Liver (tissue), 9 donors: ENCODE results near the gene TAB2. TPM values are rescaled to one million over a fixed set of nuclear protein-coding genes. Genes with fewer than 3 reads are reported as not detected.

ENCODE experiments used
- DNase-seq: peaks from one replicate; pipeline ENCODE4 v3.0.0-alpha.2; 2017; ENCODE audit warnings: low spot score
- H3K27ac ChIP-seq, 2 donors: one replicate each; pipeline ENCODE4 v1.7.0; 2013; ENCODE audit warnings: inconsistent platforms in 2 of 2, low read length in 2 of 2, control low read depth in 1 of 2, low read depth in 1 of 2, mild to moderate bottlenecking in 1 of 2
- H3K27me3 ChIP-seq, 4 donors: one replicate each; pipeline versions ENCODE4 v1.6.1 to v1.7.0; 2013; ENCODE audit warnings: low read length in 3 of 4, inconsistent platforms in 1 of 4, mild to moderate bottlenecking in 1 of 4, moderate library complexity in 1 of 4; ENCODE audit not compliant: control insufficient read depth in 4 of 4, insufficient read depth in 4 of 4
- H3K36me3 ChIP-seq, 4 donors: one replicate each; pipeline versions ENCODE4 v1.6.1 to v1.7.0; 2013; ENCODE audit warnings: low read length in 3 of 4, mild to moderate bottlenecking in 3 of 4, low read depth in 1 of 4, moderate library complexity in 1 of 4; ENCODE audit not compliant: control insufficient read depth in 4 of 4, insufficient read depth in 3 of 4
- H3K4me1 ChIP-seq, 4 donors: one replicate each; pipeline versions ENCODE4 v1.6.1 to v1.7.0; 2013; ENCODE audit warnings: low read length in 3 of 4, mild to moderate bottlenecking in 3 of 4, moderate library complexity in 1 of 4; ENCODE audit not compliant: control insufficient read depth in 4 of 4, insufficient read depth in 4 of 4
- H3K4me3 ChIP-seq, 3 donors: one replicate each; pipeline versions ENCODE4 v1.6.1 to v1.7.0; 2013; ENCODE audit warnings: low read length in 3 of 3, control low read depth in 1 of 3, low read depth in 1 of 3, mild to moderate bottlenecking in 1 of 3
- H3K9ac ChIP-seq, 2 donors: one replicate each; pipeline ENCODE4 v1.7.0; 2013; ENCODE audit warnings: low read length in 2 of 2, mild to moderate bottlenecking in 2 of 2, moderate library complexity in 2 of 2, control low read depth in 1 of 2, low read depth in 1 of 2
- H3K9me3 ChIP-seq, 4 donors: one replicate each; pipeline versions ENCODE4 v1.6.1 to v1.7.0; 2013; ENCODE audit warnings: low read length in 3 of 4; ENCODE audit not compliant: control insufficient read depth in 4 of 4
- EGR1 ChIP-seq, 2 donors: IDR thresholded peaks; 2 replicates each; pipeline ENCODE4 v1.6.1; 2016 to 2018; ENCODE audit warnings: antibody characterized with exemption in 2 of 2, low read depth in 2 of 2
- FOXA1 ChIP-seq: IDR thresholded peaks from 2 replicates; pipeline ENCODE4 v1.6.1; 2016; ENCODE audit warnings: antibody characterized with exemption
- FOXA2 ChIP-seq: IDR thresholded peaks from 2 replicates; pipeline ENCODE4 v1.6.1; 2016; ENCODE audit warnings: antibody characterized with exemption
- GABPA ChIP-seq, 2 donors: IDR thresholded peaks in 1 of 2; conservative IDR thresholded peaks in 1 of 2; 2 replicates each; pipeline ENCODE4 v1.6.1; 2016; ENCODE audit warnings: antibody characterized with exemption in 2 of 2, mild to moderate bottlenecking in 1 of 2, moderate library complexity in 1 of 2
- HNF4A ChIP-seq, 2 donors: conservative IDR thresholded peaks; 2 replicates each; pipeline ENCODE4 v1.6.1; 2016; ENCODE audit warnings: antibody characterized with exemption in 2 of 2, mild to moderate bottlenecking in 2 of 2
- HNF4G ChIP-seq: IDR thresholded peaks from 2 replicates; pipeline ENCODE4 v1.6.1; 2016; ENCODE audit warnings: antibody characterized with exemption
- JUND ChIP-seq, 2 donors: IDR thresholded peaks; 2 replicates each; pipeline ENCODE4 v1.6.1; 2016; ENCODE audit warnings: antibody characterized with exemption in 2 of 2
- NR2F2 ChIP-seq: IDR thresholded peaks from 2 replicates; pipeline ENCODE4 v1.6.1; 2016; ENCODE audit warnings: antibody characterized with exemption
- RAD21 ChIP-seq, 2 donors: IDR thresholded peaks; 2 replicates each; pipeline ENCODE4 v1.6.1; 2016; ENCODE audit warnings: antibody characterized with exemption in 2 of 2, mild to moderate bottlenecking in 2 of 2
- RXRA ChIP-seq, 2 donors: IDR thresholded peaks; 2 replicates each; pipeline ENCODE4 v1.6.1; 2017 to 2018; ENCODE audit warnings: antibody characterized with exemption in 2 of 2, mild to moderate bottlenecking in 1 of 2
- SP1 ChIP-seq: IDR thresholded peaks from 2 replicates; pipeline ENCODE4 v1.6.1; 2018; ENCODE audit warnings: antibody characterized with exemption, mild to moderate bottlenecking
- TAF1 ChIP-seq: conservative IDR thresholded peaks from 2 replicates; pipeline ENCODE4 v1.6.1; 2016; ENCODE audit warnings: antibody characterized with exemption, mild to moderate bottlenecking
- YY1 ChIP-seq: IDR thresholded peaks from 2 replicates; pipeline ENCODE4 v1.6.1; 2016; ENCODE audit warnings: antibody characterized with exemption, mild to moderate bottlenecking
- WGBS: extraction: QIAGEN DNeasy Blood & Tissue Kit; methylation state at CpG from one replicate; pipeline ENCODE4 v1.1.7; 2013; 5-methylcytosine and 5-hydroxymethylcytosine counted together
- polyA plus RNA-seq, 2 donors: library from polyadenylated mRNA; stranded (reverse) in 1 of 2; unstranded in 1 of 2; fragments of 200-250 nt in 1 of 2; fragments of >200 nt in 1 of 2; fragmentation: Nextera tagmentation in 1 of 2; extraction: Ambion mirVana in 1 of 2; gene quantifications; one replicate each; pipeline versions ENCODE4 v1.2.1 to v1.2.3, GENCODE V29; 2013 to 2015
- total RNA-seq, 2 donors: library from RNA; depleted of rRNA; stranded (reverse); fragments of >200 nt; gene quantifications; one replicate each; pipeline ENCODE4 v1.2.3, GENCODE V29; 2014
- TF ChIP-seq, protein P1 (sequence below): IDR thresholded peaks from 2 replicates; pipeline ENCODE4 v1.6.1; 2016; ENCODE audit warnings: antibody characterized with exemption
- TF ChIP-seq, protein P2 (sequence below): IDR thresholded peaks from 2 replicates; pipeline ENCODE4 v1.6.1; 2016; ENCODE audit warnings: antibody characterized with exemption
- TF ChIP-seq, protein P3 (sequence below): IDR thresholded peaks from 2 replicates; pipeline ENCODE4 v1.6.1; 2016; ENCODE audit warnings: antibody characterized with exemption, mild to moderate bottlenecking
- TF ChIP-seq, protein P4 (sequence below): fragments of 150-350 bp; IDR thresholded peaks from 2 replicates; pipeline ENCODE4 v1.5.1; 2017; ENCODE audit warnings: improper control_type of control experiment, low read depth, low read length; ENCODE audit not compliant: missing input control
- TF ChIP-seq, protein P5 (sequence below): IDR thresholded peaks from 2 replicates; pipeline ENCODE4 v1.6.1; 2016; ENCODE audit warnings: antibody characterized with exemption
- donor health status: healthy.
- donor health status: healthy.
- donor health status: healthy.
- donor health status: healthy.
- donor health status: healthy.

The TAB2 gene
- total and polyA plus RNA-seq, 4 donors, result 10.5 to 25.6 (median 18.0) TPM

DNA sequence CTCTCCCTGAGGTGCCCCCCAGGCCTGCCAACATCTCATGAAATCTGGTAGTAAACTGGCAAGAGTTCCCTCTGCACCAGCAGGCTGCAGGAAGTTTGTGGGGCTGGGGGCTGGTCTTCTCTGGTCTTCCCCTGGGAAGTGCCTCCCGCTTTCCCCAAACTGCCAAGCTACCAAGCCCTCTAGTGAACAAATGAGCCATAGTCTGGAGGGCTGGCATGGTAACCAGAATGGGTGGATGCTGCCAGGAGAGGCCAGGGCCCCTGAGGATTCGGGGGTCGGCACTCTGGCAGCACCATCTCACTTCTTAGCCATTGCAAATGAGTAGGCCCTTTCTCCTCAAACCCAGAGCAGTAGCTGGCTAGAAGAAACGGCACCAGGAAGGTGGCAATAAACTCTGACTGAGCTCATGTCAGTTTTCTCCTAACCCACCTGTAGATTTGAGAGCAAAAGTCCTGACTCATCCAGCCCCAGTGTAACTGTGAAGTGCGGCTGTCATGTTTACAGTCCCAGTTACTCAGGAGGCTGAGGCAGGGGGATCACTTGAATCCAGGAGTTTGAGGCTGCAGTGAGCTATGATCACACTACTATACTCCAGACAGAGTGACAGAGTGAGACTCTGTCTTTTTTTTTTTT, 131.4 kb downstream of the TAB2 start:
- H3K27ac ChIP-seq, result no peak overlapping the region
- DNase-seq, result no peak
- peaks cover 0 to 1% (median 0%) of the 10 kb centered on the region in 4 donors for H3K36me3 ChIP-seq
- H3K9me3 ChIP-seq, result no peaks in the 10 kb centered on the region
- H3K4me3 ChIP-seq, result no peak overlapping the region
- peaks cover 5 to 21% (median 12%) of the 10 kb centered on the region in 4 donors for H3K4me1 ChIP-seq
- no peaks in the 10 kb centered on the region for H3K27me3 ChIP-seq
- WGBS, result 94% methylated on average over 5 of the region's 5 CpGs
- no peak overlapping the region for H3K9ac ChIP-seq
- no peak for TF ChIP-seq FOXA1

DNA sequence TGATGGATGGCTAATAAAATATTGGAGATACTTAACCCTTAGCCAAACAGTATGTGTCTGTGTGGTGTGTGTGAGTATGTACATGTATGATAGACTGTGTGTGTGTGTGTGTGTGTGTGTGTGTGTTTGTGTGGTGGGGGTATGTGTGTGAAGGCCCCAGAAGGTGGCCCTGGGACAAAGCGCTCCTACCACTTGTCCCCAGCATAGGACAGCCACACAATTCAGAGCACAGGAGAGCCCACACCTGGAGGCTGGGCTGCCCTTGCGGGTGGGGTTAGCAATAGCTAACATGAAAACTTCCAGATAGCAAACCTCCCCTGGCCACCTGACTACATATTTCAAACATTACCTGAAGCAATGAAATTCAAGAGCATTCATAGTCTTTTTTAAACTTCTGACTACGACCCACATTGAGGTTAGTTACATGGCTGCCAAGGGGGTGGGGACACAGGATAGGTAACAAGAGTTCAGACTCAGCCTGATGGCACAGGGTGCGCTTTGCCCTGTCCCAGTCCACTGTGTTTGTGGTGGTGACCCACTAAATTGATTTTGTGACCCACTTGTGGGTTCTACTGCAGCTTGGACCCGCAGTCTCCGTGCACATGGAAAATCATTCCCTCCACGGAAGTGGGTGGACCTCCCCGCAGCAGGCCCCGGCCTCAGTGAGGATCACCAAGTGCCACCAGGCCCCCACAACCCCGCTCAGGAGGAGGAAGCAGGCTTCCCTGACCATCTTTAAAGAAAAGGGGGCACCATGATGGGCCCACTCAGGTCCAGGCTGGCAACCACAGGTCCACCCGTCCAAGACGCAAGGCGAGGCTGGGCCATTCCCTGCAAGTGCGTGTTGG, 132.5 kb downstream of the TAB2 start:
- DNase-seq, result no peak
- WGBS, result 82% methylated on average over 14 of the region's 14 CpGs
- peak overlapping the region in 1 of 3 donors; percentile 53 for H3K4me3 ChIP-seq
- TF ChIP-seq RAD21 (IDR thresholded peaks at IDR 0.05), result no peak
- TF ChIP-seq JUND (IDR thresholded peaks at IDR 0.05), result no peak
- TF ChIP-seq FOXA2, result no peak
- TF ChIP-seq EGR1 (IDR thresholded peaks at IDR 0.05; ENCODE audit: low read depth in 2 of 2), result no peak
- no peak for TF ChIP-seq FOXA1
- TF ChIP-seq, protein P1, sequence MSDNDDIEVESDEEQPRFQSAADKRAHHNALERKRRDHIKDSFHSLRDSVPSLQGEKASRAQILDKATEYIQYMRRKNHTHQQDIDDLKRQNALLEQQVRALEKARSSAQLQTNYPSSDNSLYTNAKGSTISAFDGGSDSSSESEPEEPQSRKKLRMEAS, result no peak
- TF ChIP-seq, protein P2, sequence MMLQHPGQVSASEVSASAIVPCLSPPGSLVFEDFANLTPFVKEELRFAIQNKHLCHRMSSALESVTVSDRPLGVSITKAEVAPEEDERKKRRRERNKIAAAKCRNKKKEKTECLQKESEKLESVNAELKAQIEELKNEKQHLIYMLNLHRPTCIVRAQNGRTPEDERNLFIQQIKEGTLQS, result no peak
- TF ChIP-seq RXRA (IDR thresholded peaks at IDR 0.05), result no peak
- TF ChIP-seq, protein P3, sequence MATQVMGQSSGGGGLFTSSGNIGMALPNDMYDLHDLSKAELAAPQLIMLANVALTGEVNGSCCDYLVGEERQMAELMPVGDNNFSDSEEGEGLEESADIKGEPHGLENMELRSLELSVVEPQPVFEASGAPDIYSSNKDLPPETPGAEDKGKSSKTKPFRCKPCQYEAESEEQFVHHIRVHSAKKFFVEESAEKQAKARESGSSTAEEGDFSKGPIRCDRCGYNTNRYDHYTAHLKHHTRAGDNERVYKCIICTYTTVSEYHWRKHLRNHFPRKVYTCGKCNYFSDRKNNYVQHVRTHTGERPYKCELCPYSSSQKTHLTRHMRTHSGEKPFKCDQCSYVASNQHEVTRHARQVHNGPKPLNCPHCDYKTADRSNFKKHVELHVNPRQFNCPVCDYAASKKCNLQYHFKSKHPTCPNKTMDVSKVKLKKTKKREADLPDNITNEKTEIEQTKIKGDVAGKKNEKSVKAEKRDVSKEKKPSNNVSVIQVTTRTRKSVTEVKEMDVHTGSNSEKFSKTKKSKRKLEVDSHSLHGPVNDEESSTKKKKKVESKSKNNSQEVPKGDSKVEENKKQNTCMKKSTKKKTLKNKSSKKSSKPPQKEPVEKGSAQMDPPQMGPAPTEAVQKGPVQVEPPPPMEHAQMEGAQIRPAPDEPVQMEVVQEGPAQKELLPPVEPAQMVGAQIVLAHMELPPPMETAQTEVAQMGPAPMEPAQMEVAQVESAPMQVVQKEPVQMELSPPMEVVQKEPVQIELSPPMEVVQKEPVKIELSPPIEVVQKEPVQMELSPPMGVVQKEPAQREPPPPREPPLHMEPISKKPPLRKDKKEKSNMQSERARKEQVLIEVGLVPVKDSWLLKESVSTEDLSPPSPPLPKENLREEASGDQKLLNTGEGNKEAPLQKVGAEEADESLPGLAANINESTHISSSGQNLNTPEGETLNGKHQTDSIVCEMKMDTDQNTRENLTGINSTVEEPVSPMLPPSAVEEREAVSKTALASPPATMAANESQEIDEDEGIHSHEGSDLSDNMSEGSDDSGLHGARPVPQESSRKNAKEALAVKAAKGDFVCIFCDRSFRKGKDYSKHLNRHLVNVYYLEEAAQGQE, result no peak
- TF ChIP-seq GABPA (IDR thresholded peaks at IDR 0.05 in 1 of 2, conservative IDR thresholded peaks at IDR 0.05 in 1 of 2), result no peak
- no peak for TF ChIP-seq TAF1
- no peak for TF ChIP-seq YY1
- TF ChIP-seq HNF4A (conservative IDR thresholded peaks at IDR 0.05), result no peak
- no peak for TF ChIP-seq HNF4G
- no peak for TF ChIP-seq NR2F2
- no peak for TF ChIP-seq SP1
- TF ChIP-seq, protein P4, sequence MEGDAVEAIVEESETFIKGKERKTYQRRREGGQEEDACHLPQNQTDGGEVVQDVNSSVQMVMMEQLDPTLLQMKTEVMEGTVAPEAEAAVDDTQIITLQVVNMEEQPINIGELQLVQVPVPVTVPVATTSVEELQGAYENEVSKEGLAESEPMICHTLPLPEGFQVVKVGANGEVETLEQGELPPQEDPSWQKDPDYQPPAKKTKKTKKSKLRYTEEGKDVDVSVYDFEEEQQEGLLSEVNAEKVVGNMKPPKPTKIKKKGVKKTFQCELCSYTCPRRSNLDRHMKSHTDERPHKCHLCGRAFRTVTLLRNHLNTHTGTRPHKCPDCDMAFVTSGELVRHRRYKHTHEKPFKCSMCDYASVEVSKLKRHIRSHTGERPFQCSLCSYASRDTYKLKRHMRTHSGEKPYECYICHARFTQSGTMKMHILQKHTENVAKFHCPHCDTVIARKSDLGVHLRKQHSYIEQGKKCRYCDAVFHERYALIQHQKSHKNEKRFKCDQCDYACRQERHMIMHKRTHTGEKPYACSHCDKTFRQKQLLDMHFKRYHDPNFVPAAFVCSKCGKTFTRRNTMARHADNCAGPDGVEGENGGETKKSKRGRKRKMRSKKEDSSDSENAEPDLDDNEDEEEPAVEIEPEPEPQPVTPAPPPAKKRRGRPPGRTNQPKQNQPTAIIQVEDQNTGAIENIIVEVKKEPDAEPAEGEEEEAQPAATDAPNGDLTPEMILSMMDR, result no peak
- TF ChIP-seq, protein P5, sequence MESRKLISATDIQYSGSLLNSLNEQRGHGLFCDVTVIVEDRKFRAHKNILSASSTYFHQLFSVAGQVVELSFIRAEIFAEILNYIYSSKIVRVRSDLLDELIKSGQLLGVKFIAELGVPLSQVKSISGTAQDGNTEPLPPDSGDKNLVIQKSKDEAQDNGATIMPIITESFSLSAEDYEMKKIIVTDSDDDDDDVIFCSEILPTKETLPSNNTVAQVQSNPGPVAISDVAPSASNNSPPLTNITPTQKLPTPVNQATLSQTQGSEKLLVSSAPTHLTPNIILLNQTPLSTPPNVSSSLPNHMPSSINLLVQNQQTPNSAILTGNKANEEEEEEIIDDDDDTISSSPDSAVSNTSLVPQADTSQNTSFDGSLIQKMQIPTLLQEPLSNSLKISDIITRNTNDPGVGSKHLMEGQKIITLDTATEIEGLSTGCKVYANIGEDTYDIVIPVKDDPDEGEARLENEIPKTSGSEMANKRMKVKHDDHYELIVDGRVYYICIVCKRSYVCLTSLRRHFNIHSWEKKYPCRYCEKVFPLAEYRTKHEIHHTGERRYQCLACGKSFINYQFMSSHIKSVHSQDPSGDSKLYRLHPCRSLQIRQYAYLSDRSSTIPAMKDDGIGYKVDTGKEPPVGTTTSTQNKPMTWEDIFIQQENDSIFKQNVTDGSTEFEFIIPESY, result no peak
- H3K36me3 ChIP-seq, result peaks cover 0 to 1% (median 0%) of the 10 kb centered on the region in 4 donors
- no peaks in the 10 kb centered on the region for H3K27me3 ChIP-seq
- no peak overlapping the region for H3K27ac ChIP-seq
- H3K9ac ChIP-seq, result no peak overlapping the region
- peaks cover 14 to 32% (median 22%) of the 10 kb centered on the region in 4 donors for H3K4me1 ChIP-seq
- H3K9me3 ChIP-seq, result no peaks in the 10 kb centered on the region
